Upper lobe of left lung (tissue), 4 donors: ENCODE measurements around the gene PTPN5.
A peak's percentile ranks its signal among the peaks of the same experiment; 100 is the strongest.

Experiments
- CTCF ChIP-seq, 6 experiments: fragments of 450-650 bp in 4 of 6; fragments of 200-600 bp in 2 of 6; sonication (generic) in 2 of 6; IDR thresholded peaks; one replicate each; pipeline ENCODE4 v1.5.1; 2016 to 2019; ENCODE audit warnings: antibody characterized with exemption in 6 of 6
- POLR2A ChIP-seq, 4 donors: fragments of 450-650 bp; IDR thresholded peaks; one replicate each; pipeline ENCODE4 v1.5.1; 2016 to 2017; ENCODE audit warnings: antibody characterized with exemption in 4 of 4, mild to moderate bottlenecking in 2 of 4

GRCh38 chr11:18698341-18699268, 93.0 kb downstream of the PTPN5 start, which contains the start of gene TMEM86A:
- peak in 1 of 6 experiments; percentile 6 for TF ChIP-seq CTCF (IDR thresholded peaks at IDR 0.05)
- TF ChIP-seq POLR2A (IDR thresholded peaks at IDR 0.05): peak in 3 of 4 donors; percentile 79 to 93 (median 84)
